ENCODE data around the gene GTF3A.

Gene GTF3A

GRCh38 chr13:27421101-27421871, 3.1 kb upstream of the GTF3A start:
- TF ChIP-seq POLR2A (IDR thresholded peaks at IDR 0.05; ENCODE audit: low read length), result no peak
- DNase-seq, result peak; percentile 61 to 67

- no peak for TF ChIP-seq POLR2A (IDR thresholded peaks at IDR 0.05; ENCODE audit: low read length)
- no peak for TF ChIP-seq GATA1 (IDR thresholded peaks at IDR 0.05; ENCODE audit: low read depth, low read length)
- peak; percentile 17 to 31 for DNase-seq
Measured at GRCh38 chr13:27423333-27423732, 1.1 kb upstream of the GTF3A start.

GRCh38 chr13:27425158-27425917, 919 bp downstream of the GTF3A start:
- peak; percentile 68 to 70 for DNase-seq
- no peak for TF ChIP-seq GATA1 (IDR thresholded peaks at IDR 0.05; ENCODE audit: low read depth, low read length)
- TF ChIP-seq POLR2A (IDR thresholded peaks at IDR 0.05; ENCODE audit: low read length), result no peak

- no peak for TF ChIP-seq GATA1 (IDR thresholded peaks at IDR 0.05; ENCODE audit: low read depth, low read length)
- peak; percentile 57 for TF ChIP-seq POLR2A (IDR thresholded peaks at IDR 0.05; ENCODE audit: low read length)
- peak; percentile 89 to 91 for DNase-seq
Measured at GRCh38 chr13:27425918-27426630, 1.7 kb downstream of the GTF3A start.

- DNase-seq, result no peak
- TF ChIP-seq POLR2A (IDR thresholded peaks at IDR 0.05; ENCODE audit: low read length), result no peak
- no peak for TF ChIP-seq GATA1 (IDR thresholded peaks at IDR 0.05; ENCODE audit: low read depth, low read length)
Measured at GRCh38 chr13:27427641-27428040, 3.2 kb downstream of the GTF3A start.

- no peak for TF ChIP-seq GATA1 (IDR thresholded peaks at IDR 0.05; ENCODE audit: low read depth, low read length)
- no peak for TF ChIP-seq POLR2A (IDR thresholded peaks at IDR 0.05; ENCODE audit: low read length)
Measured at GRCh38 chr13:27428160-27428559, 3.7 kb downstream of the GTF3A start.

GRCh38 chr13:27432180-27432579, 7.8 kb downstream of the GTF3A start:
- DNase-seq, result no peak
- TF ChIP-seq GATA1 (IDR thresholded peaks at IDR 0.05; ENCODE audit: low read depth, low read length) (no peak), POLR2A (IDR thresholded peaks at IDR 0.05; ENCODE audit: low read length) (no peak)

More at GRCh38 chr13:27428160-27428559, 3.7 kb downstream of the GTF3A start:
- no peak for DNase-seq

- DNase-seq, result no peak
- TF ChIP-seq POLR2A (IDR thresholded peaks at IDR 0.05; ENCODE audit: low read length), result no peak
- TF ChIP-seq GATA1 (IDR thresholded peaks at IDR 0.05; ENCODE audit: low read depth, low read length), result no peak
Measured at GRCh38 chr13:27432611-27433210, 8.3 kb downstream of the GTF3A start.

GRCh38 chr13:27437126-27437525, 12.7 kb downstream of the GTF3A start:
- TF ChIP-seq GATA1 (IDR thresholded peaks at IDR 0.05; ENCODE audit: low read depth, low read length) (no peak), POLR2A (IDR thresholded peaks at IDR 0.05; ENCODE audit: low read length) (no peak)

GRCh38 chr13:27440408-27440807, 16.0 kb downstream of the GTF3A start:
- DNase-seq, result no peak
- TF ChIP-seq GATA1 (IDR thresholded peaks at IDR 0.05; ENCODE audit: low read depth, low read length), result no peak
- TF ChIP-seq POLR2A (IDR thresholded peaks at IDR 0.05; ENCODE audit: low read length), result no peak

More at GRCh38 chr13:27437126-27437525, 12.7 kb downstream of the GTF3A start:
- no peak for DNase-seq

GRCh38 chr13:27442071-27442647, 17.7 kb downstream of the GTF3A start:
- no peak for DNase-seq
- TF ChIP-seq POLR2A (IDR thresholded peaks at IDR 0.05; ENCODE audit: low read length) (no peak), GATA1 (IDR thresholded peaks at IDR 0.05; ENCODE audit: low read depth, low read length) (no peak)

- TF ChIP-seq GATA1 (IDR thresholded peaks at IDR 0.05; ENCODE audit: low read depth, low read length) (no peak), POLR2A (IDR thresholded peaks at IDR 0.05; ENCODE audit: low read length) (no peak)
- no peak for DNase-seq
Measured at GRCh38 chr13:27442797-27443196, 18.4 kb downstream of the GTF3A start.

GRCh38 chr13:27446986-27447583, 22.7 kb downstream of the GTF3A start:
- TF ChIP-seq POLR2A (IDR thresholded peaks at IDR 0.05; ENCODE audit: low read length) (no peak), GATA1 (IDR thresholded peaks at IDR 0.05; ENCODE audit: low read depth, low read length) (no peak)

More at GRCh38 chr13:27446986-27447583, 22.7 kb downstream of the GTF3A start:
- no peak for DNase-seq
